OCI-LY3 (cell line): ENCODE results near the gene TMEM185B.
"Not testable (repeated sequence)": the region's sequence is repeated elsewhere in the genome, so short reads cannot be mapped to it uniquely, and the experiment has no call there.

Source experiments
- H2AFZ ChIP-seq: fragments of 200-600, 300-600 bp; shearing (Covaris generic); 2 replicates; pipeline ENCODE4 v1.6.0; 2014; ENCODE audit warnings: antibody characterized with exemption, low read depth, low read length
- H3K27ac ChIP-seq: fragments of 200-600, 300-600 bp; sonication (generic); 2 replicates; pipeline ENCODE4 v1.5.1; 2014; ENCODE audit warnings: mild to moderate bottlenecking, low read length, moderate library complexity, mixed read lengths
- H3K27me3 ChIP-seq: fragments of 200-600, 300-600 bp; sonication (generic); 2 replicates; pipeline ENCODE4 v1.6.1; 2014; ENCODE audit warnings: low read depth, low read length, mixed read lengths
- H3K36me3 ChIP-seq: fragments of 200-600, 300-600 bp; sonication (generic); replicated peaks from 2 replicates; pipeline ENCODE3; 2014; ENCODE audit warnings: low read depth, low read length, mixed read lengths
- H3K4me1 ChIP-seq: fragments of 300-600, 200-600 bp; sonication (generic); 2 replicates; pipeline ENCODE4 v1.6.1; 2014; ENCODE audit warnings: low read length, mixed read lengths
- H3K4me2 ChIP-seq: fragments of 200-600, 300-600 bp; sonication (generic); 2 replicates; pipeline ENCODE4 v1.6.1; 2014; ENCODE audit warnings: low read length, mixed read lengths
- H3K4me3 ChIP-seq: fragments of 300-600, 200-600 bp; sonication (generic); 2 replicates; pipeline ENCODE4 v1.5.1; 2014; ENCODE audit warnings: antibody characterized with exemption, mild to moderate bottlenecking, low read length, moderate library complexity
- H3K79me2 ChIP-seq: fragments of 300-600, 200-600 bp; shearing (Covaris generic); 2 replicates; pipeline ENCODE4 v1.6.1; 2014; ENCODE audit warnings: mild to moderate bottlenecking, low read length, mixed read lengths
- H3K9ac ChIP-seq: fragments of 300-600, 200-600 bp; shearing (Covaris generic); 2 replicates; pipeline ENCODE4 v1.6.0; 2014; ENCODE audit warnings: mild to moderate bottlenecking, low read length, moderate library complexity
- H3K9me3 ChIP-seq: fragments of 200-600, 300-600 bp; shearing (Covaris generic); 2 replicates; pipeline ENCODE4 v1.6.1; 2014; ENCODE audit warnings: low read length, mixed read lengths; ENCODE audit not compliant: insufficient read depth
- H4K20me1 ChIP-seq: fragments of 200-600, 300-600 bp; sonication (generic); 2 replicates; pipeline ENCODE4 v1.6.1; 2016; ENCODE audit warnings: low read length, mixed read lengths; ENCODE audit not compliant: insufficient read depth
- CTCF ChIP-seq: fragments of 200-600, 300-600 bp; sonication (generic); IDR thresholded peaks from 2 replicates; pipeline ENCODE4 v1.5.1; 2014; ENCODE audit warnings: antibody characterized with exemption, low read length, low read depth
- EZH2phosphoT487 ChIP-seq: fragments of 200-600 bp; shearing (Covaris generic); IDR thresholded peaks from 2 replicates; pipeline ENCODE4 v1.6.1; 2018; ENCODE audit warnings: antibody characterized with exemption, mixed run types, low read depth

Gene TMEM185B

GRCh38 chr2:120261387-120262006 lies 38.3 kb upstream of the TMEM185B start:
- Histone ChIP-seq H3K4me2 (peak overlapping the region; percentile 65), H3K79me2 (no peaks in the 10 kb centered on the region), H3K36me3 (no peaks in the 10 kb centered on the region), H3K27ac (no peak overlapping the region), H2AFZ (no peak overlapping the region), H3K9ac (no peak overlapping the region), H4K20me1 (peaks cover 7% of the 10 kb centered on the region; the same call in 1 of the 2 replicates), H3K4me1 (peaks cover 20% of the 10 kb centered on the region), H3K4me3 (no peak overlapping the region), H3K9me3 (peaks cover 3% of the 10 kb centered on the region; the same call in 1 of the 2 replicates), H3K27me3 (peaks cover 6% of the 10 kb centered on the region)
- TF ChIP-seq CTCF (no peak), EZH2phosphoT487 (no peak)

GRCh38 chr2:120260736-120261135 lies 37.5 kb upstream of the TMEM185B start:
- Histone ChIP-seq H3K4me2 (peak overlapping the region; percentile 65; the same call in 1 of the 2 replicates), H3K4me1 (peaks cover 20% of the 10 kb centered on the region), H3K27me3 (peaks cover 6% of the 10 kb centered on the region), H3K9me3 (peaks cover 3% of the 10 kb centered on the region; the same call in 1 of the 2 replicates), H3K4me3 (no peak overlapping the region), H3K79me2 (no peaks in the 10 kb centered on the region), H4K20me1 (peaks cover 7% of the 10 kb centered on the region; the same call in 1 of the 2 replicates), H3K36me3 (no peaks in the 10 kb centered on the region), H3K9ac (no peak overlapping the region), H2AFZ (no peak overlapping the region), H3K27ac (no peak overlapping the region)
- TF ChIP-seq EZH2phosphoT487 (no peak), CTCF (no peak)

- not testable (repeated sequence) for H3K9me3 ChIP-seq, H3K4me2 ChIP-seq, H3K79me2 ChIP-seq, H4K20me1 ChIP-seq, H3K9ac ChIP-seq, H3K4me3 ChIP-seq, H3K27ac ChIP-seq, H3K36me3 ChIP-seq, H3K27me3 ChIP-seq, H2AFZ ChIP-seq
- H3K4me1 ChIP-seq = peaks cover 20% of the 10 kb centered on the region
These were observed 36.7 kb upstream of the TMEM185B start for GRCh38 chr2:120259939-120260338.

GRCh38 chr2:120258196-120258595 lies 35.0 kb upstream of the TMEM185B start:
- Histone ChIP-seq H3K9me3 (peaks cover 3% of the 10 kb centered on the region; the same call in 1 of the 2 replicates), H3K27me3 (peaks cover 23% of the 10 kb centered on the region), H2AFZ (no peak overlapping the region), H3K79me2 (no peaks in the 10 kb centered on the region), H3K4me3 (no peak overlapping the region), H3K4me1 (peaks cover 24% of the 10 kb centered on the region), H3K27ac (no peak overlapping the region), H3K4me2 (no peak overlapping the region), H3K9ac (no peak overlapping the region), H3K36me3 (no peaks in the 10 kb centered on the region), H4K20me1 (peaks cover 7% of the 10 kb centered on the region; the same call in 1 of the 2 replicates)
- TF ChIP-seq EZH2phosphoT487 (no peak), CTCF (no peak)
